ENCODE measurements around the gene SSH3.

Gene SSH3

DNA sequence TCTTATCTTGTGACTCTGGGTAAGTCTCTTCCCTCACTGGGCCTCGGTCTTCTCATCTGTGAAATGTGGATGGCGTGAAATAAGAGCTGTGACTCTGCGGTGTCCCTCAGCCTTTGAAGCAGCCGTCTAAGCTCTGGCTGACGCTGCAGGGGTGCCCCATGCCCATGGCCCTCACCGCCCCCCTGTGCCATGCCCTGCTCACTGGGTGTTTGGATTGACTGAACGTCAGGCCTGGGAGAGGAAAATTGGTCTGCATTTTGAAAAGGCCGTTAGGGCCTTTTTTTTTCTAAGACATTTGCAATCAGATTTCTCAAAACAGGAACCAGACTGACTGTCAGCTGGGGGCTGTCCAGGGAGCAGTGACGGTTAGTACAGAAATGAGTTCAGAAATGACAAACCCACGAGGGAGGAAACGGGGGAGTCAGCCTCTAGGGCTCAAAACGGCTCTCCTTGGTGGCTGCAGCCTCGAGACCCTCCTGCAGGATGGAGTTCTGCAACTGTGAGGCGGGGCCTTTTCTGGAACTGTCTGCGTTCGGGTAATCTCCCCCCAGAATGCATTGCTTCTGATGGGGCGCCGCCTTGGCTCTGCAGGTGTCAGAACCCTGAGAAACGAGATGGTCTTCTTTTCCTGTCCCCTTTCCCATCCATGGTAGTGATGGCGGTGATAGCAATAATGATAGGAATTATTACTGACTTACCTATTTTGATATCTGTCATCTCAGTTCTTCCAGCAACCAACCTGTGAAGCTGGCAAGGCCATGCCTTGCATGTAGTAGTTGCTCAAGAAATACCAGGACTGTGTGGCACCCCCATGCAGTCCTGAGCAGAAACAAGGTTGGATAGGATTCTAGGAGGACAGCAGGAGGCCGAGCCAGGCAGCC is 35.0 kb upstream of the SSH3 start:
- peak; percentile 96 for DNase-seq

DNA sequence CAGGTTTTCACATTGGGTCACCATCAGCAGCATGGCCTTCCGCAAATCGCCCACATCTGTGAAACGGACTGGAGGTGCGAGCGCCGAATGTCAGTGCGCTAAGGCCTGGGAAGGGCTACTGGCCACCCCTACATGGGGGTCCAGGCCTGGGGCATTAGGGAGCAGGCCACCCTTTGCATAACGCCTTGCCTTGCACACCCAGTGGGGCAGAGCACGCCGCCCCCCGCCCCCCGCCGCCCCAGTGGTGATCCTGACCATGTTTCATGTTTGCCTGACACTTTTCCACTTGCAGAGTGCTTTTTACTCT is 34.4 kb upstream of the SSH3 start:
- DNase-seq, result no peak

DNA sequence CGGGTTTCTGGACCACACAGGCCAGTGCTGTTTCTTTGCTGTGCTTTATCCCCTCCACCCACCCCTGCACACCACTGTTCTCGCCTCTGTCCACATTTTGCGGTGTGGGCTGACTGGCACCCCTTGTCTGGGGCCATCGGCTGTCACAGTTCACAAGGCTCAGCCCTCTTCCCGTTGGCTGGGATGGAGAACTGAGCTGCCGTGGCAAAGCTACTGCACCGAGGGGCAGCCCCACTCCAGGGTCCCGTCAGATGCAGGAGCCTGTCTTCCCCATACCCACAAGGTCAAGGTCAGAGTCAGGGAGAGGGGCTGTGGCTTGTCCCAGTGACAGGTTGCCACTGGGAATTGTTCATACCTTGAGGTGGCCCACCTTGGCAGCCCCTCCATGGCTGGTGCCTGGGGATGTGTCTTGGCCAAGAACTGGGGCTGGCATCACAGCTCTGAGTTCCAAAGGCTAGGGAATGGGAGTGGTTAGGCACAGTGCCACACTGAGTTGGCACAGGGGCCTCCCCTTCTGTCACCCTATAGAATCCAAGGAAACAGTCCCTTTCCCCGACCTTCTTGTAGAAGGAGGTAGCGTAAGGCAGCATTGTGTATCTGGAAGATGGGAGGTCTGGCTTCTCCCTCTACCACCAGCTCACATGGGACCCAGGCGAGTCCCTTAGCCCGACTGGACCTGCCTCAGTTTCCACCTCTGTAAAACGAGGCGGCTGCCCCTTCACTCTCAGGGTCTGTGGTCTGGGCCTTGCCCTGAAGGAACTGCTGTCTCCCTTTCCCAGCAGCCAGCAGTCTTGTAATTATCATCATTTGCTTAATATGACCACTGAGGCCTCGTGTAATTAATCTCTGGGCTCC is 33.7 kb upstream of the SSH3 start:
- peak; percentile 41 for DNase-seq

DNA sequence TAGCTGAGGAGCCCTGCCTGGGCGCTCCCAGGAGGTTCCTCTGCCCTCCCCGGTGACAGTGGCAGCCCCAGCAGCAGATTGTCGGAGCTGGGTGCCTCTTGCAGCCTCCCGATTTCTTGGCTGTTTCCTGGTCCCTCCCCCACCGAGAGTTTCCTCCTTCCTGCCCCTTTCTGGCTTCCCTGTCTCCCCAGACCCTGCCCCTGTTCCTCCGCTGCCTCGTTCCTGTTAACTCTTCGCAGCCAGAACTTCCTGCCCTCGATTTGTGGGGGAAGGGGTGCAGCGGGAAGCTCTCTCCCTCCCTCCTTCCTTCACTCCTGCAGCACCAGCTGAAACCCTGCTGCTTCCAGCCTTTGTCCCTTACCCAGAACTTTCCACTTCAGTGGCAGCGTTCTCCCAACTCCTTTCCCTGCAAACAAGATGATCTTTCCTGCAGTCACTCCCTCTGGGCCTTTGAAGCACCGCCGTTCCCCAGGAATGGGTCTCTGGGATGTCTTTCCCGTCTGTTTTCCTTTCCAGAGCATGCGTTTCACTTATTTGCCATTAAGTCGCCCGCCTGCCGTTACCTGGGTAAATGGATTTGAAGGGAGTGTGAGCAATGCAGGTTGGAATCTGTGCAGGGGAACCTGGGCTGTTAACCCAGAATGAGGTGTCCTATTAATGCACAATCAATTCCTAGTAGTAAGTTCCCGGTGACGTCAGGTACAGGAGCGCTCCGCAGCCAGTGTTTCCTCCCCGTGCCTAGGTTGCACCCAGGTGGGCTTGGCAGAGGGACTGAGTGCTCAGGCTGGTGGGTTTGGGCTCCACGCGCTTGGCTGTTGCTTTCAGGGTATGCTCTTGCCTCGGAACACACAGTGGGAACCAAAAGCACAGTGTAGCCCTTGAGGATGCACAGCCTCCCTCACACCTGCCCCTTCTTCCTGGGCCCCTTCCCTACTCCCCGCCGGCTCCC is 32.8 kb upstream of the SSH3 start:
- peak; percentile 51 for DNase-seq

DNA sequence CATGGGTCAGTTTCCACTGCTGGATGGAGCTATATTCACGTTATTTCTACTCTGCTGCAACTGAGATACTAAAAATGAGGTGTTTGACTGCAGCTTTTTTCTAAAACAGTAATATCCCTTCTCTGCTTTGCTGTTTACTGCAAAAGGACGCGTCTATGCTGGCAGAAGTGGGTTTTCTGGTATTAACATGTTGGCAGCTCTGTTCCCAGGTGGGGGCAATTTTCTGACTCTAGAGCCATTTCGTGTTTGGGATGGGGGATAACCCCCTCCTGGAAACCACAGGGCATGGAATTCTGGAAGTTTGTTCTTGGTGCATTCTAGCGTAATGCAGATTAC is 32.2 kb upstream of the SSH3 start:
- no peak for DNase-seq

DNA sequence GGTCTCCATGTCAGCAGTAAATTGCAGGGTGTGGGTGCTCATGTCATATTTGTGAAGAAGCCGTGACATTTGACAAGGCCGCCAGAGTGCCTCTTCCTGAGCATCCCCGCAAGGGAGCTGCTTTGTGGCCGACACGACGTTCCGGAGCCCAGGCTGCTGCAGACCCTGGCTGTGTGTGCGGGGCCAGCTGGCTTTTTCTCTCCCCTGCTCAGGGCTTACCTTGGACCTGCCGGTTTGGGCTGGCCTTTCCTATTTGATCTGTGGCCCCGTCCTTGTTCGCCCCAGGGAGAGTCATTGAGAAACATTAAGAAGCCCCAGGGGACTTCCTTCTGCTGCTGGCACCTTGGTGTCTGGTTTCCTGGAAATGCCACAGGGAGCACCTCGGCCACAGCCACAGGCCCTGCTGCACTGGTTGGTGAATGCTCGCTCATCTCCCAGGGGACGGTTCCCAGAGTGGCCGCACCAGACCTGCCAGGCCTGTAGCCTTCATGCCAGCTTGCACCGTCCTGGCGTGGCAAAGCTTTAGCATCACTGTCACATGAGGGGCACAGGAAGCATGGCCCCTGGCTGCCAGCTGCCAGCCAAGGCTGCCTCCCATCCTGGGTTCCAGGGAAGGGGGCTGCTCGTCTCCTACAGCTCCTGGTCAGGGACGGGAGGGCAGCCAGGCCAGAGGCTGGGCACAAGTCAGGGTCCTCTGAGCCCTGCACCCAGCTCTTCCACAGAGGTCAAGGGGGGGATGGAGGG is 31.6 kb upstream of the SSH3 start:
- peak; percentile 90 for DNase-seq

DNA sequence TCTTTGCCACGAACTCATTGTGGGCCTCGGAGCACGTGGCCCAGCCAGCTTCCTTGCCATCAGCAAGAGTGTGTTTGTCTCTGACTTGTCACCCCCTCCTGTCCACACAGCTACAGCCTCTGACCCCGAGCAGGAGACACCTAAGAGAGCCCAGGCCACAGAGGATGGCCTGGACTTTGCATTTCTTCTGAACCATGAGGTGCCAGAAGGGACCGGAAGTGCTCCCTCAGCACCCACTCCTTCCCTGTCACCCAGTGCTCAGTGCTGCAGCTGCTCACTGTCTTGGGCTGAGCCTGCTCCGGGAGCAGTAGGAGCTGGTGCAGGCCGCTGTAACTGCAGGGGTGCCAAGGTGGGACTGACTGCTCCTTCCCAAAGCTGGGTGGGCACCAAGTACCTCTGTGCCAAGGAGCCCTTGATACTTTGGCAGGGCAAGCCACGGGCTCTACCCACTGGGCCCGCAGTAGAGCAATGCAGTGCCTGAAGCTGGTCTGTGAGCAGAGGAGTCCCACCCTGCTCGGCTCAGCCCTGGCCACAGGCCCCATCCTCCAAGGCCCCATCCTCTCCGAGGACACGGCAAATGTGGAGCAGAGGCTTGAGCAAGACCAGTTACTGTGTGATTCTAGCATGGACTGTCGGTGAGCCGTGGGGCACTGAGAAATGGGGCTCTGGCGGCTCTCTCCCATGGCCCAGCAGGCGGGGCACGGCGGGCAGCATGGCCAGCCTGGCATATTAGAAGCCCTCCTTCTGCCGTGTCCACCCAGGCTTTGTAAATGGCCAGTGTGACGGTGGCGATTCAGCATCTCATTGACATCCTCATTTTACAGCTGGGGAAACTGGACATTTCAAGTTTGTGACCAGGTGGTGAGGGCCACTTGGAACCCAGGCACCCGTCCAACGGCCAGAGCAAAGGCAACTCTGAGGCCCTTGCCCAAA is 30.7 kb upstream of the SSH3 start:
- DNase-seq, result peak; percentile 53

DNA sequence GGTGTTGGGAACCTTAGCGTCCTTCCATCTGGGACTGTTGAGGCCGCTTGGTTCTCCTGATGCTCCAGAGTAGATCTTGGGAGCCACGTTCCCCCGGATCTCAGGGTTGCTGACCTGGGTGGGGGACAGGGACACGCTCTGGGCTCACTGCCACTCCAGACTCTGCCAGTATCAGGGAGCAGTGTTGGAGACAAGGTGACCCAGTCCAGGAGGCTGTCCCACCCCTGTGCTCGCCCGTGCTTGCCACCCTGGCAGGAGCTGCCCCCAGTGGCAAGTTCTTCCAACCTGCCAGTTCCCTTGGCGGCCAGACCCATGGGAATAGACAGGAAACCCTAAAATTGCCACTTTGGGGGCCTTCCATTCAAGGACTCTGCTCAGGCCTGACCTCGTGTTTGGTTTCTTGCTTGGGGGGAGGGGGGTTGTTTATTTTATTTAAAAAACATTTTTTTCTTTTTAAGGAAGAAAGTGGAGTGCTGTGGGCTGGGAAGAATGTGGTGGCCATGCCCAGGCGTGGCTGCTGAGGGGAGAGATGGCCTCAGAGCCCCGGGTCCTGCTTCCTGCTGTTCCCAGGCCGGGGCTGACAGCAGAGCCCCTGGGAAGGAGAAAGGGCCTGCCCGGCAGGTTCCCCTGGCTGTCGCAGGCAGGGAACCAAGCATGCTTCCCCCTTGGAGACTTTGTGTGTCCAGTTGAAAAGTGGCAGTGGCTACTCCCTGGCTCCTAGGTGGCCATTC is 29.9 kb upstream of the SSH3 start:
- no peak for DNase-seq

DNA sequence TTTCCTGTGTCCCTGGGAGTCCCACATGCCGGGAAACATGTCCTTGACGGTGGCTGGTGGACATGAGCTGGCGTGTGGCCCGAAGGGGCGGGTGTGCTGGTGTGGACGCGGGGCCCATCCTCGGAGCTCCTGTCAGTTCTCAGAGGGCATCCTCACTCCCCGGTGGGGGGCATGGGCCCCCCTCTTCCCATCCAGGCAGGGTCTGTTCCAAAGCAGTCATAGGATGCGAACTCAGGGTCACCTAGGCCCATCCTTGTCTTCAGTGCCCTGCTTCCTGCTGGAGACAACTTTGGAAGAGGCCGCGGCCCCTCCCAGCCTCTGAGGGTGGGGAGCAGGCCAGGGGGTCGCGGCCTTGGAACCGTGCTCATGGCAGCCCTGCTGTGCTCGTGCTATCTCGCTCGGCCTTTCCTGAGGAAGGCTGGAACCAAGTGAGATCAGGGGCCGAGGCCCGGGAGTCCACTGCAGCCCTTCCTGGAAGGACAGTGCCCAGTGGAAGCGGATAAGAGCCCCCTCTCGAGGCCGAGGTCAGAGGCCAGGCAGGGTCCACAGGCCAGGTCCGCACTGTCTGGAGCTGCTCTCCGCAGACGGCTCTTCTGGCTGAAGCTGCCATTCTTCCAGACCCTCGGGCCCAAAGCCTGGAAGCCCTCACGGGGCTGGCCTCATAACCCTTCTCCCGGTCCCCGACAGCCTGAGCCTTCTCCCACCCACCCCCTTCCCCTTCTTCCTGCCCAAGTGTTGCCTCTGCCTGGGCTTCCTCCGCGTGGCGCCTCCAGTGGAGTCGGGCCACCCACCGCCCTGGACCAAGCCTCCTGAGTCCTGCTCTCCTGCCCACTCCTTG is 28.3 kb upstream of the SSH3 start:
- no peak for DNase-seq

DNA sequence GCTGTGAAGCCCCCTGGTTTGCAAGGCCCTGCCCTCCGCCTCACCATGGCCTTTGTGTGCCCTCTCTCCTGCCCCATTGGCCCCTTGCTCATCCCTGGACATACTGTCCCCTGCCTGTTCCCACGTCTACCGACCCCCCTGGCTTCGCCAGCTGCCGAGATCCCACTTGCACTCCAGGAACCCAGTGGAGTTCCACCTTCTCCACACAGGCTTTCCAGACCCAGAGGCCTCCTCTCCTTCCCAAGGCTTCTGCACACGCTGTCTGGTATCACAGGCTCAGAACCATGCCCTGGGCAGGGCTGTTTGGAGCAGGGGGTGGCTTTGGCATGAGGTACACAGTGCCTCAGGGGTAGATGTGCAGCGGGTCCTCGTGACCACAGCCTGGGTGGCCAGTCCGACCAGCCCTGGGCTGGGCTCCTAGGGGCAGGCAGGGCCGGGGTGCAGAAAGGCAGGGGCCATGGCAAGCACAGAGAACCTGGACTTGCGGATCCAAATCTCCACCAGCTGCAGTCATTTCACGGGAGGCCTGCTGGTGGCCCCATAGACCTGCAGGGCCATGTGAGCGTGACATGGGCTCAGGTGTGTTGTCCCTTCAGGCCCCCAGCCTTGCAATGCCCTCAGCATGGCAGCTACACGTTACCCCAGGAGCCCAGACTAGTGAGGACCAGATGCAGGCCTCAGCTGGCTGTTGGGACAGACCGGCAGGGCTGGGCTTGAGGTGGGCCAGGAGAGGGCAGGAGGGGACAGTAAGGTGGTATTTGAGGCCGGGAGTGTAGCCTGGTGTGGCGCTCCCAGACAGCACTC is 27.5 kb upstream of the SSH3 start:
- DNase-seq, result no peak

DNA sequence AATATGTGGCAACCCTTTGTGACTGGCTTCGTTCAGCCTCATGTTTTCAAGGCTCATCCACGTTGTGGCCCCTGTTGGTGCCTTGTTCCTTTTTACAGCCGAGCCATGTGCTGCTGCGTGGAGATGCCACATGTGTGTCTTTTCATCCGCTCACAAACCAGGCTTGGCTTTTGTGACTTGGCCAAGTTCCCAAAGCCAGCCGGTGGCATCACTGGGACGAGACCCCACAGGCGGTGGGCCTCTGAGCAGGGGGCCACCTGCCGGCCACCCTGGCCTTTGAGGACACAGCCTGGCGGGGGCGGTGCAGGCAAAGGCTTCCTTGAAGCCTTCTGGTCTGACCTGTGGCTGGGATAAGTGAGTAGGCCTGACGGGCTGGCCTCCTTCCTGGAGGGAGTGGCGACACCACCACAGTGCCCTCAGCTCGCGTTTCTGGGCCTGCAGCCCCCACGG is 26.5 kb upstream of the SSH3 start:
- peak; percentile 73 for DNase-seq

DNA sequence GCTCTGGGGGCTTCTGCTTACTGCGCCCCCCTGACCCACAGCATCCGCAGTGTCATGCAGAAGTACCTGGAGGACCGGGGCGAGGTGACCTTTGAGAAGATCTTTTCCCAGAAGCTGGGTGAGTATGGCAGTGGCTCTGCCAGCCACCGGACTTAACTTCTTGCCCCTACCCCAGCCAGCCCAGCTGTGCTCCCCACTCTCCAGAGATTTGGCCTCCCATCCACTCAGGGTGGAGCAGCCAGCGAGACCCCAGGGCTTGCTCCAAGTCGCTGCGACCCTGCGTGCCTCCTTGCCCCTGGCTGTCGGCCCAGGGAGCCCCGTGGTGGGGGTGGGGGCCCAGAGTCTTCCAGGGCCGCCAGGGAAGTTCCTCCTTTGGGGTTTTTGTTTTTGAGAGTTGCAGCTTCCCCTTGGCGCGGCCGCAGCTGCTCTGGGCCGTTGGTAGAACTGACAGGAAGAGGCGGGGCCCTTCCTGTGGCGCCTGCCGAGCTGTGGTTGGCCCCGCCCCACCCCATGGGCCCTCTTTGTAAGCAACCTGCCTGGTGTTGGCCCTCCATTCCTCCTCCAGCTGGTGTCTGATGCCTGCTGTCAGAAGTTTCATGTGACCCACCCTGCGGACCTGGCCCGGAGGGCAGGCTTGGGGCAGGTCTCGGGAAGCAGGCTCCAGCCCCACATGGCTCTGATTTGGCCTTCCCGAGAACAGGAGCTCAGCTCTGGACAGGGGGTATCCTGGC is 25.9 kb upstream of the SSH3 start:
- DNase-seq, result peak; percentile 96

DNA sequence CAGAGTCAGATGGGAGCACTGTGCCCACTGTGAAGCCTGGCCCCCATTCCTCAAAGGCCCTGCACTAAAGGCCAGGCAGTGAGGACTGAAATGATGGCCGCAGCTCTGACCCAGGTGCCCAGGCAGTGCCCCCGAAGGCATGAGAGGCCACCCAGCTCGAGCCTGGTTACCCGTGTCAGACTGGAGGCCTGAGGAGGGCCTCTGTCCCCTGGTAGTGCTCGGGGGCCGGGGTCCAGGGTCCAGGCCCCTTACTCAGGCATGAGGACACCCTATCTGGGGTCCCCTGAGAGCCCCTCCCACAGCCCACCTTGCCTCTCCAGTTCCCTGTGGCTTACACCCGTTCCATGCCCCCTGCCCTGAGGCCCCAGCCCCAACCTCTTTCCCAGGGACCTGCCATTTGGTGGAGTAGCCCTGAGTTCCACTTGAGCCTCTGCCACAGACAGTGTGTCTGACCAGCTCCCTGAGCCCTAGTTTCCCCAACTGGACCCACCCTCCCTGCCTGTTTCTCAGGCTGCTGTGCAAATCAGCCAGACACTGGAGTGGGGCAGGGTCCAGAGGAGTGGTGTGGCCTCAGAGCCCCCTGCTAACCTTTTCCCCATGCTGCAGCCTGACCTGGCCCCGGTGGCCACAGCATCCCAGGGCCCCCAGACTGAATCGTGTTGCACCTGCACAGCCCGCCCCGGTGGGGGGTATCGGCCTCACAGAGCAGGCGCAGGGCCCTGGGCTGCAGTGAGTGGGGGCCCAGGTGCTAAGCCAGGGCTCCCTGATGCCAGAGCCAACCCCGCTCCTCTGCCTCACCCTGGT is 25.0 kb upstream of the SSH3 start:
- no peak for DNase-seq

DNA sequence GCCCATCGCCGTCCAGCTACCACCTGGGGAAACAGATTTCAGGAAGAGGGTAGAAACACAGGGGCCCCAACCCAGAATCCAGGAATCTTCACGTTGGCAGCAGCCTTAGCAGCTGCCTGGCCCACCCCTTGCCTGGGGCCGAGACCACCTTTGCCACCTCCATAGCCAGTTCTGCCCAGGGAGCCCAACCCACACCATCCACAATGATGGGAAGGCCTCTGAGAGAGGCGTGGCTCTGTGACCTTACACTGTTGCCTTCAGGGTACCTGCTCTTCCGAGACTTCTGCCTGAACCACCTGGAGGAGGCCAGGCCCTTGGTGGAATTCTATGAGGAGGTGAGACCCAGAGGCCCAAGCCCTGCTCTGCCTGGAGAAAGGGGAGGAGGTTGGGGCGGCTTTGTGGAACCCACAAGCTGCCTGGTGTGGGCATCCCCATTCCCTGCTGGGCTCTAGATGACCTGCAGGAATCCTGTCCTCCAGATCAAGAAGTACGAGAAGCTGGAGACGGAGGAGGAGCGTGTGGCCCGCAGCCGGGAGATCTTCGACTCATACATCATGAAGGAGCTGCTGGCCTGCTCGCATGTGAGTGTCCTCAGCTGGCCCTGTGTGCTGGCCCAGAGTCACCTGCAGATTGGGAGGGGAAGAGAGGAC is 24.3 kb upstream of the SSH3 start:
- DNase-seq, result no peak

DNA sequence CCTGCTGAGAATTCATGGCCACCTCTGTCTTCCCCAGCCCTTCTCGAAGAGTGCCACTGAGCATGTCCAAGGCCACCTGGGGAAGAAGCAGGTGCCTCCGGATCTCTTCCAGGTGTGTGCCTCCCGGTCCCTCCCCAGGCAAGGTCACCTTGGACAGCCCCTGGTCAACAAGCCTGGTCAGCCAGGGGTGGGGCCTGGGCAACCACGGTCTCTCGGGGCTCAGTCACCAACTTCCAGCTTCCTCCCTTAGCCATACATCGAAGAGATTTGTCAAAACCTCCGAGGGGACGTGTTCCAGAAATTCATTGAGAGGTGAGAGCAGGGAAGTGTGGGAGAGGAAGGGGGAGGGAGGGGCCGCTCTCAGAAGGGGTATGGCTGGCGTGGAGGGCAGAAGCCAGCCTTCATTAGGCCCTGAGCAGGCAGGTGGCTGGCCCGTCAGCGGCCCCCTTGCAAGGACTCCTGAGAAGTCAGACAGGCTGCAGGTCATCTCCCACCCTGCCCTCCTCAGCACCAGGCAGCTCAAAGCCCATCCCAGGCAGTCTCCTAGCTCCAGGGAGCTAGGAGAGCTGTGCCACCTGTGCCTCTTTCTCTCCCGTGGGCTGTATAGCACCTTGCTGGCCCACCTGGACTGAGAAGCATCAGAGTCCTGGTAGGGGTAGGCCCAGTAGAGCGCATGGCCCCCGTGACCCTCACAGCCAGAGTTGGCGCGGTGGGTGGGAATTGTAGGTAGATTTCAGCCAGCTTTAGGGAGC is 23.6 kb upstream of the SSH3 start:
- DNase-seq, result no peak

DNA sequence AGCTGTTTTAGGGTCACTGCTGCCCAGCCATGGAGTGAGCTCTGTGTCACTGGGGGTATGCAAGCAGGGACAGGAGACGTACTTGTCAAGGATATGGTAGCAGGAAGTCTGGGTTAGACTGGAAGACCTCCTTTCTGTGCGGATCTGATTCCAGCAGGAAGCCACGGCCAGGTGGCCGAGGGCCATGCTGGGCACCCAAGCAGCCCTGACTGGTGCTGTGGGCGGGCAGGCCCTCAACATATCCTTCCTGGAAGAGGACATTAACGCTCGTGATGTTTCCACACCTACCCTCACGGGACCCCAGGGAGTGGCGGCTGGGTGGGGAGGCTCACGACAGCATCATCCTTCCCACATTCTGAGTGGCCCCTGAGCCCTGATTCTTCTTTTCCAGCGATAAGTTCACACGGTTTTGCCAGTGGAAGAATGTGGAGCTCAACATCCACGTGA is 23.0 kb upstream of the SSH3 start:
- DNase-seq, result no peak
